Germinal center (tissue), 1 donor: ENCODE measurements around the gene PIP5K1B.
A peak's percentile ranks its signal among the peaks of the same experiment; 100 is the strongest.
"Not testable (repeated sequence)": the region's sequence is repeated elsewhere in the genome, so short reads cannot be mapped to it uniquely, and the experiment has no call there.

Experiments
- DNase-seq: peaks from one replicate; pipeline ENCODE4 v3.0.0; 2012; ENCODE audit warnings: mixed read lengths, low spot score

PIP5K1B gene

DNA sequence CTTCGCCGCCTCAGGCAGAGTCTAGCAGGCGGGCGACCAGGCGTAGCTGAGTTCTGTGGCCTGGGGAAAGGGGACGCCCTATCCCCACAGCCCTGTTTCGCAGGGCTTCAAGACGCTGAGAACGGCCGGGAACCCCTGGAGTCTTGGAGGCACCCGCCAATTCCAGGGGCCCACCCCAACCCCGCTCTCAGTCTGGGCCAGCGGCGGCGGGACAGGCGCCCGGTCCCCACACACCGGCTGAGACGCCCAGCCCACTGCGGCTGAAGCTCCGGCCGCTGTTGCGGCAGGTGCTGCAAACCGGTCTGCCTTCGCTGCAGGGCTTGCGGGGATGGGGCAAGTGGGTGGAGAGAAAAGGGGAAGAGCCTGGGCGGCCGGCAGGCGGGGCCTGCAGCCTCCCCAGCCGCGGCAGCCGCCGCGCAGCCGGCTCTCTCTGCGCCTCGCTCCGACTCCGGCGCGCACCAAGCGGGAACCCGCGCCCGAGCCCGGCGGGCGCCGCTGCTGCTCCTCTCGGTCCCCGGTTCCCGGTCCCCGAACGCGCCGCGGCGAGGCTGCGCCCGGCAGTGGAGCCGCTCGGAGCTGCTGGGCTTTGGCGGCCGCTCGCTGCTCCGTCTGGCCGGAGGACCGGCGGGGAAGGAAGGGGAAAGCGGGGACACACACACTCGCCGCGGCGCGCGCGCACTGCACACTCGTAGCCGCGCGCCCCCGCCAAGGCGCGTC is at the start of gene PIP5K1B:
Gene PIP5K1B (plus strand): TSS at position 427 of the 717 bp plus-strand sequence. CDS start 117,375 bp downstream, outside the sequence.
- peak; percentile 90 for DNase-seq

- no peak for DNase-seq
Measured at GRCh38 chr9:68664036-68664435, 41.0 kb upstream of the PIP5K1B start.

DNA sequence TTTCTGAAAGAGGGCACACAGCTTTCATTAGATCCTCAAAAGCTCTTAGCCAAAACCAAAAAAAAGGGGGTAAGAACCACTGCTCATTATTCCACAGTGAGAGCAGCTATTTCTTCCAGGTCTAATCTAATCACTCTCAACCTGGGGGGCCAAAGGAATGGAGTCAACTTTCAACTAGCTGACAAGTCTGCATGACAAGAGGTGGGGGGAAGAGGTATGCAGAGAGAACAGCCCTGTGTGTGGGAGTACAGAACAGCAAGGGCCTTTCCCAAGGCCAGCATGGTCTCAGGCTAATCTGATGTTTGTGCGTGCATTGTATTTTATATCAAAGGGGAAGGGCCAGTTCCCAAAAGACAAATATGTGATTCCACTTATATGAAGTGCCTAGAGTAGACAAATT is 36.9 kb upstream of the PIP5K1B start:
- DNase-seq: no peak

DNA sequence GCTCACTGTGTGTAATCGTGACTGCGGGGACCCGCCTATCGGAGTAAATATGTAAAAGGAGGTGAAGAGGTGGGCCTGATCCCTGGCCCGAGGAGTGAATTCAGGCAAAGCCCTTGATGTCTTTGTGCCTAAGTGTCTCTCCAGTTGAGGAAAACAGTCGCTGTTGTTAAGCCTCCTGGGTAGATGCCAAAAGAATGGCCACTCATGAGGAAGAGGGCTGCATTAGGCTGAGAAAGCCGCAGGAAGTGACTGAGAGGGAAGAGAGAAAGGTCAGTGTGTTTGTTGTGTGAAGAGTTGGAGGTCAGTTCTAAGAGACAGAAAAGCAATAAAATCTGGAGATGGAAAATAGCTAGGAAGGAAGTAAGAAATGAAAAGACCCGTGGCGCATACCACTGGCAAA is 35.8 kb upstream of the PIP5K1B start:
- DNase-seq: no peak

DNA sequence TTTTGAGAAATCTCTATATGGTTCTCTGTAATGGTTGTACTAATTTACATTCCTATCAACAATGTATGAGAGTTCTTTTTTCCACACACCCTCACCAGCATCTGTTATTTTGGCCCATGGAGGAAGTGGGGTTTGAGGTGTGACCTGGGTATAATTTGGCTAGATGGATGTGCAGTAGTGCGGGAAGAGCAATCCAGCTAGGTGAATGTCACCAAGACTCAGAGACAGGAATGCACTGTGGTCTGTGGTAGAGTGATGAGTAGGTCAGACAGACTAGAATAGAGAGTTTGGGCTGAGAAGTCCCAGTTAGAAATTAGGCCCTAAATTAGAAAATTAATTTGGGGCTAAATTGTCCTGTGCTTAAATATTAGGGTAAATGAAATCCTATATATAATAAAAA is 32.8 kb upstream of the PIP5K1B start:
- DNase-seq: no peak

DNA sequence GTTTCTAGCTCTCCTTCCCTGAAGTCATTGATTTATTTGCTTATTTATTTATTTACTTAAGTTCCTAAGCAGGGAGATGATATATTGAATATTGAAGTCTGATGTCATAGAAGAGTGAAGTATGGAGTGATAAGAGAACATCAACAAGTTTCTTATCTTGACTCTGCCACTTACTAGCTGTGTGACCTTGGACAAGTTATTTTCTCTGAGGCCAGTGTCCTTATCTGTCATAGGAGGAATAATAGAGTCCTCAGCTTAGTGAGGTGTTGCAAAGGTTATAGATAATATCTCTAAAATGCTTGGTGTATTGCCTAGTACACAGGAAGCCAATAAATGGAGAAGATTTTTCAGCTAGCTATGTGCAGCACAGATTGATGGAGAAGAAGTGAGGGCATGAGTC is 32.4 kb upstream of the PIP5K1B start:
- no peak for DNase-seq

GRCh38 chr9:68678430-68678829 is 26.6 kb upstream of the PIP5K1B start:
- DNase-seq: peak; percentile 66

GRCh38 chr9:68683433-68683832 is 21.6 kb upstream of the PIP5K1B start:
- peak; percentile 8 for DNase-seq

- no peak for DNase-seq
Measured at GRCh38 chr9:68685213-68685612, 19.8 kb upstream of the PIP5K1B start.

DNA sequence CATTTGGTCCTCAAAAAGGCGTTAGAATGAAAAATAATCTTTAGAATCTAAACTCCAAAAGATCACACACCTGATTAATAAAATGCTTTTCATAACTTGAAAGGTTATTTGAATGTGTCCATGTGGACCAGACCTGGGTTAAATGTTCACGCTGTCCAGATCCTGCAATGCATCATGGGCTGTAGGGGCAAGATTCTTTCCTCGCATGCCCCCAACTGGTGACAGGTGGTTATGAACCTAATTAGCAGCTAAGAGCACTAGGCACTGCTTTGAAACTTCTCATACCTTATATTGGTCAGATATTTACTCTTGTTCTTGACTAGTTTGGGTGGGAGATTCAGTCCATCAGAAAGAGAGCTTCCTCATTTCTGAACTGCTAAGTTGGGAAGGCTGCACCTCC is 19.3 kb upstream of the PIP5K1B start:
- DNase-seq: peak; percentile 70

GRCh38 chr9:68690088-68690487 is 15.0 kb upstream of the PIP5K1B start:
- no peak for DNase-seq

DNA sequence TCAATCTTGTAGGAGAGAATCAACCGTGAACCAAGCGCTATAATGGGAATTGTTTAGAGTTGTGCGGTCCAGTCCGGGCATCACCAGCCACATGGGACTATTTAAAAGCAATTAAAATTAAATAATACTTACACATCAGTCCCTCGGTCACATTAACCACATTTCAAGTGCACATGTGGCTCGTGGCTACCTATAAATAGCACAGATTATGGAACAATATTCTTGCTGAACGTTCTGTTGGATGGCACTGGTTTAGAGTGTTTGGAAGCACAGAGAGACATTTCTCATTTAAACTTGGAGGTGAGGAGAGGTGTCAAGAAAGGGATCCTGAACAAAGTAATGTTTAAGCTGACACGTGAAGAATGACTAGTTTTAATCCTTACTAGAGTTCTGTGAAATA is 12.5 kb upstream of the PIP5K1B start:
- DNase-seq: no peak

GRCh38 chr9:68694125-68694524 is 10.9 kb upstream of the PIP5K1B start:
- DNase-seq: no peak

DNA sequence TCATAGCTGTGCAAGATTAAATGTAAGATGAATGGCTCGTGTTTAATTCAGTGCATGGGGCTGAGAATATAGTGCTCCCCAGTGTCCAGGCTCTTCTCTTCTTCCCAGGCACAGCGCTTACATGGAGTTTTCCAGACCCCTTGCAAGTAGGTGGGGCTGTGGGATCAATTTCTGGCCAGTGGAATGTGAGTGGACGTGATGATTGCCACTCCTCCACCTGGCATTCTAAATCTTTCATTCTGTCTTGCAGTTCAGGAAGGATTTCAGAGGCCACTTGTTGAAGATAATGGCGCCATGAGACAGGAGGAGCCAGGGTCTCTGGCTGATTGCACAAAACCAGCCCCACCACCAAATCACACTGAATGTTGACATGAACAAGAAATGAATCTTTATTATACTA is 7.2 kb upstream of the PIP5K1B start:
- no peak for DNase-seq

- DNase-seq: no peak
Measured at GRCh38 chr9:68698943-68699509, 6.0 kb upstream of the PIP5K1B start.

GRCh38 chr9:68699625-68700024 is 5.4 kb upstream of the PIP5K1B start:
- DNase-seq: not testable (repeated sequence)

DNA sequence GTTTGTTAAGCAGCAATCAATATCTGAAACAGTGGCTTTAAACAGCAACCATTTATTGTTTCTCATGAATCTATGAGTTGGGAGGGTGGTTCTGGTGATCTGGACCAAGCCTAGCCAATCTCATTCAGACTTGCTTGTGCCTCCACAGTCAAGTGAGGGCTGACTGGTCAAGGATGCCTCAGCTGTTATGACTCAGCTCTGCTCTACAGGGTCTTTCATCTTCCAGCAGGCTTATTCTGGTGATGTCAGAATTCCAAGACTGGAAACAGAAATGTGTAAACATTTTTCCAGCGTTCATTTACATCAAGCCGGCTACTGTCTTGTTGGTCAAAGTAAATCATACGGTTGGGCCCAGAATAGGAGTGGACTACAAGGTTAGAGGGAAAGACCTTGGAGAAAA is 2.5 kb upstream of the PIP5K1B start:
- no peak for DNase-seq

- DNase-seq: no peak
Measured at GRCh38 chr9:68703672-68704071, 1.4 kb upstream of the PIP5K1B start.

GRCh38 chr9:68704498-68704813 is 584 bp upstream of the PIP5K1B start:
- DNase-seq: no peak

DNA sequence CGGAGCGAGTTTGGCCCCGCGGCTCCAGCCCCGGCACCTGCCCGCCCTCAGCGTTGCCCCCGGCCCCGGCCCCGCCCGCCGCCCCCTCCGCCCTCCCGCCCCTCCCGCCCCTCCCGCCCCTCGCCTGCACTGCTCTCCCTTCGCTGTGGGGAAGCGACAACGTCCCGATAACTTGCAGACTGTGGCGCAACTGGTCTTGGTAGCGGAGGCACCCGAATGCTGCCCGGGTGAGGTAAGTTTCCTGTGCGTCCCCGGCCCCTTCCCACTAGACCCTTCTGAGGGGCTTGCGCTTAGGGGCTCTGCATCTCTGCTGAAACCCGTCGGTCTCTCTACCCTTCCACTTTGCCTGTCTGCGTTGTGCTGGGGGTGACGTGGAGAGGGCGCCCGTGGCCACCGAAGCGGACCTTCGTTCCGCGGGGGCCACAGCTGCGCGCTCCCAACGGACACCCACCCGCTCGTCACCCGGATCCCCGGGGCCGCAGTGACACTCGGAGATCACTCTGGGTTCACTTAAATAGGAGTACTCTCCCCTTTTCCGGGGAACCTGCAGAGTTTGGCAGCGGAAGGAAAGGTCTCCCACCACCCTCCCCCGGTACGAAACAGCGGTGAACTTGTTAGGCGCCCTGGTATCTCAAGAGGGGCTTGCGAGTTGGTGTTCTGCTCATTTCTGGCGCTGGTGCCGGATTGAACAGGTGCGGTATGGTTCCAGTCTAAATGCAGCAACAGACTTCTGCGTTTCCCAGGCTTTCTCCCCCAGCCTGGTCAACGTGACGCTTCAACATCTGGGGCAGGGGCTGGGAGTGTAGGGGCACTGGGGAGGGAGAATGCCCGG is 707 bp downstream of the PIP5K1B start:
- peak; percentile 54 for DNase-seq

- peak; percentile 12 for DNase-seq
Measured at GRCh38 chr9:68706363-68707201, 1.5 kb downstream of the PIP5K1B start.

DNA sequence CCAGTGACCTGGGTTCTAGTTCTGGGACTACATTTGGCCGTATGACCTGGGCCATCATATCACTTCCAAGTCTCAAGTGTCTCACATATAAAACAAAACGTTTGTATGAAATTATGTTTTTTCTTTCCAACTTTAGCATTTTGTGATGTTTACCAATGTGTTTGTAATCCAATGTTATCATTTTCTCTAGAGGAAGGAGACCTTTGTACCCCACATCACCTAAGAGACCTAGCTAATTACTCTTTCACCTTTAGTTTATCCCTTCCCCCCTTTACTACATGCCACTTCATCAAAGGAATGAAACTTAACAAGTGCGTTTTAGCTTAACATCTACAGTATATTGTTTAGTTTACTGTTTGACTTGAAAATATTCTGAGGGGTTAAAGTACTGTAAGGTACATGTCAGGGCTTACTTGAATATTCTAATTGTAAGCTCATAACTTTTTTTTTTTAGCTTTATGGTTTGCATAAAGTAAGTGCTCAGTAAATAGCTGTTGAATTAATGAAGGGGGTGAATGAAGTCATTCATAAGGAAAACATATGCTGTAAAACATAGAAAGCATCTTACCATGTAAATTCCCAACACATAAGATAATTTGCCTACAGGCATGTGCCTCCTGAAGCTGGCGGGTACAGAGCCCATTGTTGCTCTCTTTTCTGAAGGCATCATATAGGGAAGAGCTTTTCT is 2.9 kb downstream of the PIP5K1B start:
- DNase-seq: no peak
